Forelimb muscle (tissue), 1 donor: ENCODE data around the gene DUSP23. TPM values are rescaled to one million over a fixed set of nuclear protein-coding genes. Genes with fewer than 3 reads are reported as not detected.

Experiments
- DNase-seq: peaks from one replicate; pipeline ENCODE4 v3.0.0-alpha.2; 2013; ENCODE audit warnings: low read depth
- polyA plus RNA-seq: library from polyadenylated mRNA; unstranded; fragments of 120-200 nt; gene quantifications from one replicate; pipeline ENCODE4 v1.2.1, GENCODE V29; 2013; ENCODE audit not compliant: insufficient read length

The DUSP23 gene
- polyA plus RNA-seq, 1 donor: 7.9 TPM

DNA sequence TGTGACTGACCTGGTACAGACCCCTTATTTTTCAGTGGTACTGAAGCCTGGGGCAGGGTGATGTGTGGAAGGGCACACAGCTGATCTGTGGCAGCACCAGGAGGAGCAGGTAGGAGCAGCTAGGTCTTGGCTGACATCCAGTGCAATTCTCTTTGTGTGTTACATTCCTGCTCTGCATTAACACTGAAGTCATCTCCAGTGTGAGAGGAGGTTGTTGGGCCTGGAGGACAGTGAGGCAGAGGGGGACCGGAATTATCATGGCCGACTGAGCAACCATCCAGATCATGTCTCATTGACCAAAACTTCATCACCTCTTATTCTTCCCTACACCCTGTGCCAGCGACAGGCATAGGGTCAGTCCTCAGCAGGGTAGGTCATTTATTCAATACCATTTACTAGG, 47.4 kb downstream of the DUSP23 start:
- DNase-seq: no peak

DNA sequence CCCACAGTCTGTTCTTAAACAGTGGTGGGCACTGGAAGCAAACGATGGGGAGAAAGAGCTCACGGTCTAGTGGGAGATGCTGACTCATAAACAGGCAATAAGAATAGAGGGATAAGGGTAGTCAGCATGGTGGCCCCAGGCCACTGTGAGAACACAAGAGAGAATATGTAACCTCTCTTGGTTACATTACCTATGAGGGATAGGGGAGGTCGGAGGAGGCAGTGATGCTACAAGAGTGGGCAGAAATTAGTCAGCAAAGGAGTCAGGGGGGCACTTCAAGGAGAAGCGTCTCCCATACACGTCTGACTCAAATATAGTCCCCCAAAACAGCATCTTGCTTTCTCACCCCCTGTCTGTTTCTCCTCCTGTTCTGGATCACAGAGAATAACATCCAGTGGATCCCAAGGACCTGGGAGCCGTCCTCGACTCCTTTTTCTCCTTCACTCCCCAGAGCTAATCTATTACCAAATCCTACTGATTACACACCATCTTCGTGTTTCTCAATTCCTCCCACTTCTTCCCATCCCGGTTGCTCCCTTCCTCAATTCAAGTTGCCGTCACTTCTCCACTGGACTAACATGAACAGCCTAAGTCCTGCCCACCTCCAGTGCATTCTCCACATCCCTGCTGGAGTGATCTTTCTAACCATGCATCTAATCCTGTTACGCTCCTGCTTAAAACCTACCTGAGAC, 48.0 kb downstream of the DUSP23 start:
- DNase-seq: no peak

DNA sequence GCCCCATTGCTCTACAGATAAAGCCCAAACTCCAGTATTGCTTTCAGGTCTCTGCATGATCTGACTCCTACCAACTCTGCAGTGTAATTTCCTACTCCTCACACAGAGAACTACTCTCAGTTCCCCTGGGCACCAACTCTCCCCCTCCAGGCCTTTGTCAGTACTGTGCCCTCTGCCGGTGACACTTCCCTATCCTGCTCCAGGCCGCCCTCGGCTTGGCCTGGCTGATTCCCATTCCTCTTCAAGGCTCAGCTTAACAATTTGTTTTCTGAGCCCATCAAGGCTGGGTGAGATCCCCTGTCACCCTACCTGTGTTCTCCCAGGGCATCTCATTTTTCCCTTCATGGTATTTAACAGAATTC, 48.5 kb downstream of the DUSP23 start:
- no peak for DNase-seq

DNA sequence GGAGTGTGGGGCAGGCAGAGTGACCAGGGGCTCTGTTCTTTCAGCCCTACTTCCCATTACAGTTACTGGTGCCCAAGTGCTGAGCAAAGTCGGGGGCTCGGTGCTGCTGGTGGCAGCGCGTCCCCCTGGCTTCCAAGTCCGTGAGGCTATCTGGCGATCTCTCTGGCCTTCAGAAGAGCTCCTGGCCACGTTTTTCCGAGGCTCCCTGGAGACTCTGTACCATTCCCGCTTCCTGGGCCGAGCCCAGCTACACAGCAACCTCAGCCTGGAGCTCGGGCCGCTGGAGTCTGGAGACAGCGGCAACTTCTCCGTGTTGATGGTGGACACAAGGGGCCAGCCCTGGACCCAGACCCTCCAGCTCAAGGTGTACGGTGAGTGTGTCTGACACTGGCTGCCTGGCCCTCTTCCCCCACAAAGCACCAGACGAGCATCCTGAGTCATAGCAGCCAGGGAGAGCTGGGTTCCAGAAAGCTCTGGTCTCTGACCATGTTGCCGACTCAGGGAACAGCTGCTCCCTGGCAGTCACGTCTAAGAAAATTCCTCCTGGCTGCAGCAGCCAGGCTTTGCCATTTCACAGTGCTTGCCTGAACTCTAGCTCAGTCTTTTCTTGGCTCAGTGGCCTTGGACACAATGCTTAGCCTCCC, 49.2 kb downstream of the DUSP23 start:
- no peak for DNase-seq

DNA sequence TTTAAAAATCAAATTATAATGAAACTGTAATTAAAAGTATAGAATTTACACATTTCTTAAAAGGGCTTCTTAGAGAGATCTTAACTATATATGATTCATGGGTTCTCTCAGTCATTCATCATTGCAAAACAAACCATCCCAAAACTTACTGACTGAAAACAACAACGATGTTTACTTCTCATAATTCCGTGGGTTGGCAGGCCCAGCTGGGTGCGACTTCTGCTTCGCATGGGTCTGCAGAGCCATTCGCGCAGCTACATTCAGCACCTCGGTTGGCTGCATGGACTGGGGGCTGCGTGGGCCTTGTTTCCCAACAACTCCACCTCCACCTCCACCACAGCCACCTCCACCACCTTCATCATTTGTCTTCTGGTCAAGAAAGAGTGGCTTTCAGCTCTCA, 50.0 kb downstream of the DUSP23 start:
- DNase-seq: no peak

- no peak for DNase-seq
Observed at GRCh38 chr1:159831412-159832141, 50.8 kb downstream of the DUSP23 start.

Other genes starting within 250 kb of the DUSP23 start
- not detected for gene OR10J5, start 245.0 kb upstream of the DUSP23 start, polyA plus RNA-seq
- gene APCS, start 193.1 kb upstream of the DUSP23 start, polyA plus RNA-seq: not detected
- gene CRP, start 66.4 kb upstream of the DUSP23 start, polyA plus RNA-seq: not detected
- gene FCRL6, start 21.4 kb downstream of the DUSP23 start, polyA plus RNA-seq: 0.34 TPM
- gene SLAMF8, start 45.9 kb downstream of the DUSP23 start, polyA plus RNA-seq: 0.47 TPM
- not detected for gene VSIG8, start 81.7 kb downstream of the DUSP23 start, polyA plus RNA-seq
- 0.20 TPM for gene CFAP45, start 119.2 kb downstream of the DUSP23 start, polyA plus RNA-seq
- gene TAGLN2, start 144.5 kb downstream of the DUSP23 start, polyA plus RNA-seq: 151 TPM
- 0.28 TPM for gene IGSF9, start 164.7 kb downstream of the DUSP23 start, polyA plus RNA-seq
- not detected for gene SLAMF9, start 173.3 kb downstream of the DUSP23 start, polyA plus RNA-seq